ENCODE results near the gene THOP1. TPM values are rescaled to one million over a fixed set of nuclear protein-coding genes. Genes with fewer than 3 reads are reported as not detected.

Gene THOP1
- total RNA-seq, 4 donors from 2014 or later = 24.3 to 142 (median 49.5) TPM

- no peaks in the 10 kb centered on the region for H3K4me1 ChIP-seq
- H3K9me3 ChIP-seq = no peaks in the 10 kb centered on the region
- H3K36me3 ChIP-seq = peaks cover 0 to 59% (median 0%) of the 10 kb centered on the region in 3 donors
- no peak overlapping the region for H3K4me3 ChIP-seq
- H3K27ac ChIP-seq = no peak overlapping the region
- TF ChIP-seq CTCF (IDR thresholded peaks at IDR 0.05) (no peak), POLR2A (IDR thresholded peaks at IDR 0.05) (no peak)
- DNase-seq = no peak
- H3K27me3 ChIP-seq = no peaks in the 10 kb centered on the region
Measured at GRCh38 chr19:2755448-2755705, 29.9 kb upstream of the THOP1 start.

GRCh38 chr19:2755811-2756210 lies 29.5 kb upstream of the THOP1 start:
- no peaks in the 10 kb centered on the region for H3K9me3 ChIP-seq
- no peak overlapping the region for H3K27ac ChIP-seq
- H3K36me3 ChIP-seq = peaks cover 0 to 63% (median 0%) of the 10 kb centered on the region in 3 donors
- DNase-seq = no peak
- TF ChIP-seq CTCF (IDR thresholded peaks at IDR 0.05) (no peak), POLR2A (IDR thresholded peaks at IDR 0.05) (no peak)
- no peak overlapping the region for H3K4me3 ChIP-seq
- H3K27me3 ChIP-seq = no peaks in the 10 kb centered on the region
- H3K4me1 ChIP-seq = no peaks in the 10 kb centered on the region

GRCh38 chr19:2756477-2756876 lies 28.8 kb upstream of the THOP1 start:
- DNase-seq = no peak
- Histone ChIP-seq H3K27ac (no peak overlapping the region), H3K4me3 (no peak overlapping the region), H3K4me1 (no peaks in the 10 kb centered on the region), H3K27me3 (no peaks in the 10 kb centered on the region), H3K36me3 (peaks cover 0 to 70% (median 0%) of the 10 kb centered on the region in 3 donors), H3K9me3 (no peaks in the 10 kb centered on the region)
- no peak for TF ChIP-seq POLR2A (IDR thresholded peaks at IDR 0.05)
- TF ChIP-seq CTCF (IDR thresholded peaks at IDR 0.05) = no peak

DNA sequence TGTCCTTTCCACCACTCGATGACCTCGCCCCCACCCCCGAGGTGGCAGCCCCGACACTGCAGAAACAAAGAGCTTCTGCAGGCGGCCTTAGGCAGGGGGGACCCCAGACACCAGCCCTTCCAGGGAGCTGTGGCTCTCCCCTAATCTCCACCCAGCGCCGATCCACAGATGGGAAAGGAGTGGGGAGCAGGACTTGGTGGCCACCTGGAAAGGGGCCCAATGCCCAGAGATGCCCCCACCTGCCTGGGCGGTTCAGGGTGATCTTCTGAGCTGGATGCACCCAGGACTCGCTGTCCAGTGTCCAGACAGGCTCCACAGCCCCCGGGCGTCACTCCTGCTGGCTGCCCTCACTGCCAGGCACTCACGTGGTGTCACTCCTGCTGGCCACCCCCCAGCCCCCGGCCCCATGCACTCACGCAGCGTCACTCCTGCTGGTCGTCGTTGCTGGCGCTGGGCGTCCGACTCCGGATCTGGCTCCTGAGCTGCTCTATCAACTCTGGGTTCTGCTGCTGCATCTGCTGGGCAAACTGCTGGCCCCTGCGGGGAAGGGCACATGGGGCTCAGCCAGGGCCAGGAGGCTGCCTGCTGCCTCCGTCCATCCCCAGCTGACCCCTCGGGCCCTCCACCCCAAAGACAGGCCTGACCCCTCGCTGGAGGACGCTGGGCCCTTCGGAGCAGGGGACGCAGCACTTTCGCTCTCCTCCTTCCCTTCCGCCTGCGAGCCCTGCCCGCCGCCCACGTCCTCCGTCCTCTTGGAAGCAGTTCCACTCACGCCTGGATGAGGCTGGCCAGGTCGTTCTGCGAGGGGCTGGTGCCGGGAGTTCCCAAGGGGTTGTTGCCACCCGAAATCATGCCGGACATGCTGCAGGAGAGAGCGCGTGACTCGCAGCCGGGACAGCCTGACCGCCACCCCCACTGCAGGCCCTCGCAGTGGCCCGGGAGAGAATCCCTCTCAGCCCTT lies 28.1 kb upstream of the THOP1 start:
- no peaks in the 10 kb centered on the region for H3K4me1 ChIP-seq
- H3K4me3 ChIP-seq = no peak overlapping the region
- DNase-seq = no peak
- no peak overlapping the region for H3K27ac ChIP-seq
- TF ChIP-seq POLR2A (IDR thresholded peaks at IDR 0.05) (no peak), CTCF (IDR thresholded peaks at IDR 0.05) (no peak)
- peaks cover 0 to 76% (median 0%) of the 10 kb centered on the region in 3 donors for H3K36me3 ChIP-seq
- H3K9me3 ChIP-seq = no peaks in the 10 kb centered on the region
- no peaks in the 10 kb centered on the region for H3K27me3 ChIP-seq

DNA sequence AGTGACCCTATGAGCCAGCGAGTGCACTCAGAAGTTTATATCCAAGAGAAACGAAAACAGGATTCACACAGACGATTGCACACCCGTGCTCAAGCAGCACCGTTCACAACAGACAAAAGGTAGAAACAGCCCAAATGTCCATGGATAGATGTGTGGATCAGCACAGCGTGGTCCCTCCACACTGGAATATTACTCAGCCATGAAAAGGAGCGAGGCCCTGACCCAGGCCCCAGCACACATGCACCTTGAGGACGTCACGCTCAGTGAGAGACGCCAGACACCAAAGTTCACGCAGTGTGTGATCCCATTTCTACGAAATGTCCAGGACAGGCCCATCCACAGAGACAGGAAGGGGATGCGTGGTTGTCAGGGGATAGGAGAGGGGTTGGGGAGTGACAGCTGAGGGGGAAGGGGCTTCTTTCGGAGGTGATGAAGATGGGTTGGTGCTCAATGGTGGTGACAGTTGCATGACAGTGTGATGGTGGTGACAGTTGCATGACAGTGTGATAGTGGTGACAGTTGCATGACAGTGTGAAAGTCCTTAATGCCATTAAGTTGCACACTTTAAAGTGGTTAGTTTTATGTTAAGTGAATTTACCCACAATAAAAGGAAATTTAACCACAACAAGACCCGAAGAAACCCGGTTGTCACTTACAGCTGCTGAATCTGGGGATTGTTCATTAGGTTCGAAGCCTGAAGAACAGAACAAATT lies 26.5 kb upstream of the THOP1 start:
- peaks cover 0 to 91% (median 0%) of the 10 kb centered on the region in 3 donors for H3K36me3 ChIP-seq

More for the DNA sequence above, 26.5 kb upstream of the THOP1 start:
- Histone ChIP-seq H3K4me3 (no peak overlapping the region), H3K27ac (no peak overlapping the region), H3K4me1 (no peaks in the 10 kb centered on the region), H3K27me3 (no peaks in the 10 kb centered on the region), H3K9me3 (no peaks in the 10 kb centered on the region)
- no peak for DNase-seq
- TF ChIP-seq POLR2A (IDR thresholded peaks at IDR 0.05) (no peak), CTCF (IDR thresholded peaks at IDR 0.05) (no peak)
